GM21423 (cell line): ENCODE data around the gene RNASEH2C.
"Not testable (repeated sequence)": the region's sequence is repeated elsewhere in the genome, so short reads cannot be mapped to it uniquely, and the experiment has no call there.

Experiments used
- ATAC-seq: cut with Tn5 transposase; IDR thresholded peaks from one replicate; pipeline ENCODE4 v1.9.1; 2021; ENCODE audit warnings: mild to moderate bottlenecking, moderate library complexity; ENCODE audit not compliant: unreplicated experiment

RNASEH2C gene

DNA sequence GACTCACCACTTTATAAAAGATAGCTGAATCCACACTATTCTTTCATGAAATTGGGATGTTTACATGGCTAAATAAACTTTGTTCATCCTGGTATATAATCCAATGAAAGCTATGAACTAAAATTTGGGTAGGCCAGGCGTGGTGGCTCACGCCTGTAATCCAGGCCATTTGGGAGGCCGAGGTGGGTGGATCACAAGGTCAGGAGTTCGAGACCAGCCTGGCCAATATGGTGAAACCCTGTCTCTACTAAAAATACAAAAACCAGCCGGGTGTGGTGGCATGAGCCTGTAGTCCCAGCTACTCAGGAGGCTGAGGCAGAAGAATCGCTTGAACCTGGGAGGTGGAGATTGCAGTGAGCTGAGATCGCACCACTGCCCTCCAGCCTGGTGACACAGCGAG lies 28.8 kb downstream of the RNASEH2C start:
- ATAC-seq = not testable (repeated sequence)

DNA sequence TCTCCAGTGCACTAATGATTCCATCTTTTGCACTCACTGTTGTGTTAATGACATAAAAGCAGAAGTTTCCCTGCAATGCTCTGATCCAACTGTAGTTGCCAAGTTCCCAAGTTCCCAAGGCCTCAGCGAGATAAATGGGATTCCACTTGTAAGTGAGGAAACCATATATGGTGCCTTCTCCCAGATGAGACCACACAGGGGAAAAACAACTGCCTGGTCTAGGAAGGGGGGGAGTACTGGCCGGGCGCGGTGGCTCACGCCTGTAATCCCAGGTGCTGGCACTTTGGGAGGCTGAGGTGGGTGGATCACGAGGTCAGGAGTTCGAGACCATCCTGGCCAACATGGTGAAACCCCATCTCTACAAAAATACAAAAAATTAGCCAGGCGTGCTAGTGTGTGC lies 34.6 kb downstream of the RNASEH2C start:
- no peak for ATAC-seq

DNA sequence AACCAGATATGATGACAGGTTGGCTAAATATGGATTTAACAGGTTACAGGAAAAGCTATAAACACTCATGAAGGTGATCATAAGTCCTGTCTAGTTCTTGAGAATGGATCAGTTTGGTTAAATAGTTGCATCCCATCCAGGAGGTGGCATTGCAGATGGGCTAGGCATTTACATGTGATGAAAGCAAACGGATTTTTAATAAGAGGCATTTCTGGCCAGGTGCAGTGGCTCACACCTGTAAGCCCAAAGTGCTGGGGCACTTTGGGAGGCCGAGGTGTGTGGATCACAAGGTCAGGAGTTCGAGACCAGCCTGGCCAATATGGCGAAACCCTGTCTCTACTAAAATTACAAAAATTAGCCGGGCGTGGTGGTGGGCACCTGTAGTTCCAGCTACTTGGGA lies 37.1 kb downstream of the RNASEH2C start:
- ATAC-seq = not testable (repeated sequence)

DNA sequence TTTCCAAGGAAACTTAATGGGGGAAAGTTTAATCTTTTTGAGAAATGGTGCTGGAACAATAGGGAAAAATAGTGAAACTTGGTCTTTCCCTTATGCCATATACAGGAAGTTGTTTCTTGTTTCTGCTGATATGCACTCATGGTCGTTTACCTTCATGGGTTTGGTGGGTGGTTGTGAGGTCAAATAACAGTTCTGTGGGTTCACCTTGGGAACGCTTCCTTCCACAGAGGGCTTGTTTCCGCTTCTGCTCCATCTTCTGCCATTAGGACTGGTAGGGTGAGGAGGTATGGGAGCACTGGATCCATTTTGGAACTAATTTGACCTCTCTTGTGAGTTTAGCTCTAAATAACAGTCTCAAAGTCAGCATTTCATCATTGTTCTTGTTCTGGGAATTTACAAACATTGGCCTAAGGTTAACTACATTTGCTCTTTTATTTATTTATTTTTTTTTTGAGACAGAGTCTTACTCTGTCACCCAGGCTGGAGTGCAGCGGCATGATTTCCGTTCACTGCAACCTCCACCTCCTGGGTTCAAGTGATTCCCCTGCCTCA lies 40.3 kb downstream of the RNASEH2C start:
- ATAC-seq = no peak

DNA sequence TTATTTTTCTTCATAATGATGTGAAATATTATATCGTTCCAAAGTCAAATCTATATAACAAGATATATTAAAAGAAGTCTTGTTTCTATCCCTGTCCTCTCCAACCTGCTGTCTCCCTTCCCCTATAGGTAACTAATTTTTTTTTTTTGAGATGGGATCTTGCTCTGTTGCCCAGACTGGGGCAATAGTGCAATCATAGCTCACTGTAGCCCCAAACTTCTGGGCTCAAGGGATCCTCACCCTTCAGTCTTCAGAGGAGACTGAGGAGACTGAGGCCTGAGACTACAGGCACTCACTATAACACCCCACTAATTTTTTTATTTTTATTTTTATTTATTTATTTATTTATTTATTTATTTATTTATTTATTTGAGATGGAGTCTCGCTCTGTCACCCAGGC lies 47.6 kb downstream of the RNASEH2C start:
- no peak for ATAC-seq

DNA sequence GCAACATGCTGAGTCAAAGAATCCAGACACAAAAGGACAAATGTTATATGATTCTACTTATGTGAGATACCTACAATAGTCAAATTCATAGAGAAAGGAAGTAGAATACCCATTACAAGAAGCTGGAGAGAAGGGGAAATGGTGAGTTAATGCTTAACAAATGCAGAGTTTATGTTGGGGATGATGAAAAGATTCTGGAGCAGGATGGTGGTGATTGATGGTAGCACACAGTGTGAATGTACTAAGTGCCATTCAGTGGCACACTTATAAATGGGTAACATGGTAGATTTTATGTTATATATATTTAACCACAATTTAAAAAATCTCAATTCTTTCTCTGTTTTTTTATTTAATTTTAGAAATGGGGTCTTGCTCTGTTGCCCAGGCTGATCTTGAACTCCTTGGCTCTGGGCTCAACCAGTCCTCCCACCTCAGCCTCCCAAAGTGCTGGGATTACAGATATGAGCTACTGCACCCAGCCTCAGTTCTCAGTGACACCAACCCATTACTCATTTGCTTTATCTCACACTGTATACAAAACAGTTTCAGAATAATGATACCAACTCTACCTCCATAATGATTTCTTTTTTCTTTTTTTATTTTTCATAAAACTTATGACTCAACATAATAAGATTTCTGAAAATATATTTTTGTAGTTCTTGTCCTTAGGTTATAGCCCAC lies 48.3 kb downstream of the RNASEH2C start:
- ATAC-seq = no peak
